ENCODE measurements around the gene GATA3. TPM values are rescaled to one million over a fixed set of nuclear protein-coding genes. Genes with fewer than 3 reads are reported as not detected.

The GATA3 gene
- total RNA-seq: under 1 TPM in 1 of 4 donors, not detected in 3; 0.60 TPM

DNA sequence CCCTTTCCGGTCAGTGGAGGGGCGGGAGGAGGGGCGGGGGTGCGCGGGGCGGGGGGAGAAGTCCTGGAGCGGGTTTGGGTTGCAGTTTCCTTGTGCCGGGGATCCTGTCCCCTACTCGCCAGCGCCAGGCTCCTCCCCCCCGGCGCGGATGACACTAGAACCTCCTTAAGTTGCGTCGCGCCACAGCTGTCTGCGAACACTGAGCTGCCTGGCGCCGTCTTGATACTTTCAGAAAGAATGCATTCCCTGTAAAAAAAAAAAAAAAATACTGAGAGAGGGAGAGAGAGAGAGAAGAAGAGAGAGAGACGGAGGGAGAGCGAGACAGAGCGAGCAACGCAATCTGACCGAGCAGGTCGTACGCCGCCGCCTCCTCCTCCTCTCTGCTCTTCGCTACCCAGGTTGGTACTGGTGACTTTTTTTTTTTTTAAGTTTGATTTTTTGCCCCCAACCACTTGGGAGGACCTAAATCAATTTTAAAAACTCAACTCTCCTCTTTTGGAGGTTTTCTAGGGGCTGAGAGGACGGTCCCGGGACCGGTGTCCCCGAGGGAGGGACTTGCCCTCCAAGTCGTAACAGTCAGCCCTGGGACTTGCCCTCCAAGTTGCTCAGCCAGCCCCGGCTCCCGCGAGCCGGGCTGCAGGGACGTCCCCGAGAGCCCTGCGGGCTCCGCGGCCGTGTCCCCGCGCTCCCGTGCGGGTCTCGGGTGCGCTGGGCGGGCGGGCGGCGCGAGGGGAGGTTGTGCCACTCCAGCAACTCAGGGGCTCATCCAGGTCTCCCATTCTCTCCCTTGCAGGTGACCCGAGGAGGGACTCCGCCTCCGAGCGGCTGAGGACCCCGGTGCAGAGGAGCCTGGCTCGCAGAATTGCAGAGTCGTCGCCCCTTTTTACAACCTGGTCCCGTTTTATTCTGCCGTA lies at the start of gene GATA3:
GATA3 (plus strand) TSS at position 195 of the 914 bp plus-strand sequence. CDS start 968 bp downstream, outside the sequence.
- Histone ChIP-seq H3K27ac (peak within 1 kb of the TSS in 1 of 4 donors; percentile 22), H3K4me3 (peak within 1 kb of the TSS; percentile 16 to 49 (median 30)), H3K9me3 (no peaks in the 10 kb centered on the region), H3K4me1 (peaks cover 0 to 76% (median 47%) of the 10 kb centered on the region in 4 donors), H3K27me3 (peaks cover 5 to 100% of the 10 kb centered on the region in 2 donors), H3K36me3 (no peaks in the 10 kb centered on the region)
- DNase-seq (ENCODE audit: low spot score in 2 of 2): no peak
- TF ChIP-seq POLR2A (IDR thresholded peaks at IDR 0.05) (no peak), EP300 (IDR thresholded peaks at IDR 0.05) (no peak)
- TF ChIP-seq, protein P1, sequence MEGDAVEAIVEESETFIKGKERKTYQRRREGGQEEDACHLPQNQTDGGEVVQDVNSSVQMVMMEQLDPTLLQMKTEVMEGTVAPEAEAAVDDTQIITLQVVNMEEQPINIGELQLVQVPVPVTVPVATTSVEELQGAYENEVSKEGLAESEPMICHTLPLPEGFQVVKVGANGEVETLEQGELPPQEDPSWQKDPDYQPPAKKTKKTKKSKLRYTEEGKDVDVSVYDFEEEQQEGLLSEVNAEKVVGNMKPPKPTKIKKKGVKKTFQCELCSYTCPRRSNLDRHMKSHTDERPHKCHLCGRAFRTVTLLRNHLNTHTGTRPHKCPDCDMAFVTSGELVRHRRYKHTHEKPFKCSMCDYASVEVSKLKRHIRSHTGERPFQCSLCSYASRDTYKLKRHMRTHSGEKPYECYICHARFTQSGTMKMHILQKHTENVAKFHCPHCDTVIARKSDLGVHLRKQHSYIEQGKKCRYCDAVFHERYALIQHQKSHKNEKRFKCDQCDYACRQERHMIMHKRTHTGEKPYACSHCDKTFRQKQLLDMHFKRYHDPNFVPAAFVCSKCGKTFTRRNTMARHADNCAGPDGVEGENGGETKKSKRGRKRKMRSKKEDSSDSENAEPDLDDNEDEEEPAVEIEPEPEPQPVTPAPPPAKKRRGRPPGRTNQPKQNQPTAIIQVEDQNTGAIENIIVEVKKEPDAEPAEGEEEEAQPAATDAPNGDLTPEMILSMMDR (IDR thresholded peaks at IDR 0.05): no peak
- 2 to 4% methylated on average over 45 to 54 of the region's 65 CpGs for WGBS, 2 donors

DNA sequence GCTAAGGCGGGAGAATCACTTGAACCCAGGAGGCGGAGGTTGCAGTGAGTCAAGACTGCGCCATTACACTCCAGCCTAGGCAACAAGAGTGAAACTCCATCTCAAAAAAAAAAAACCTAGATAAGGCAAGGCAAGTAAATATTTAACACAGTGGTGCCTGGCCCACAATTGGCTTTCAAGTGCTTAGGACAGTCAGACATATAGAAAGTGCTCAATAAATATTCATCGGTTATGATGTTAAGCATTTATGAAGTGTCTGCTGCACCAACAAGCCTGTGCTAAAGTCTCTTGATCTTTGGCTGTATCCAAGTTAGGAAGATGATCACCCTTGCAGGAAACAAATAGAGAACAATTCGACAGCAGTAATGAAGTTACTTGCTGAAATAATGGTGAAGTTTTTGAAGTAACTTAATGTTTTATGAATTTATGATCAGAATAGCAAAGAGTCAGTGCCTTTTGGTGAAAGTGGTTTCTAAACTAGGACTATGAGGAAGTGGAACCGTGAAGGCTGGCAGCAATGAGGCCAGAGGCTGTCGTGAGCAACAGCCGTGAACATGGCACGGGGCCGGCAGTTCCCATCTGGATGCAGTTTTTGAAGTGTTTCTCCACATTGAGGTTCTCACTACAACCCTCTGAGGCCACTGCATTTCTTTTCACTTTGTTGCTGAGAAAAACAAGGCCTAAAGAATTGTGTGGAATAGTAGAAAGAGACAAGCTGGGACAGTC lies 48.1 kb upstream of the GATA3 start:
- peaks cover 0 to 79% (median 12%) of the 10 kb centered on the region in 3 donors for H3K36me3 ChIP-seq
- peaks cover 0 to 24% (median 10%) of the 10 kb centered on the region in 4 donors for H3K9me3 ChIP-seq
- TF ChIP-seq, protein P1 (IDR thresholded peaks at IDR 0.05): no peak
- TF ChIP-seq POLR2A (IDR thresholded peaks at IDR 0.05) (no peak), EP300 (IDR thresholded peaks at IDR 0.05) (no peak)
- no peak overlapping the region for H3K27ac ChIP-seq
- no peaks in the 10 kb centered on the region for H3K27me3 ChIP-seq
- 83 to 84% methylated on average over 10 of the region's 10 CpGs for WGBS, 2 donors
- no peak overlapping the region for H3K4me3 ChIP-seq
- DNase-seq (ENCODE audit: low spot score in 2 of 2): no peak
- no peaks in the 10 kb centered on the region for H3K4me1 ChIP-seq

DNA sequence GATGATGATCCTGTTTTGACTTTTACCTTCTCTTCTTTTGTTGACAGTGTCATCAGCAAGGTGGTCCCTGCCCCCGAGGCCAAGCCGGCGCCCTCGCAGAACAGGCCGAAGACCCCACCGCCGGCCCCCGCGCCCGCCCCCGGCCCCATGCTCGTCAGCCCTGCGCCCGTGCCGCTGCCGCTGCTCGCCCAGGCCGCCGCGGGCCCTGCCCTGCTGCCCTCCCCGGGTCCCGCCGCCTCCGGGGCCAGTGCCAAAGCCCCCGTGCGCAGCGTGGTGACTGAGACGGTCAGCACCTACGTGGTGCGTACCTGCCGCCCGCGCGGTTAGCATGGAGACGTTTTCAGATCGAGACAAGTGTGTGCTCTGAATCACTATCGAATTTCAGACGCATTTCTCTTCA lies 45.5 kb upstream of the GATA3 start:
- Histone ChIP-seq H3K27ac (no peak overlapping the region), H3K36me3 (peaks cover 0 to 75% (median 12%) of the 10 kb centered on the region in 3 donors), H3K9me3 (peaks cover 0 to 12% (median 3%) of the 10 kb centered on the region in 4 donors), H3K27me3 (no peaks in the 10 kb centered on the region), H3K4me1 (no peaks in the 10 kb centered on the region), H3K4me3 (no peak overlapping the region)
- no peak for DNase-seq (ENCODE audit: low spot score in 2 of 2)
- no peak for TF ChIP-seq POLR2A (IDR thresholded peaks at IDR 0.05)
- 95 to 97% methylated on average over 38 of the region's 38 CpGs for WGBS, 2 donors

DNA sequence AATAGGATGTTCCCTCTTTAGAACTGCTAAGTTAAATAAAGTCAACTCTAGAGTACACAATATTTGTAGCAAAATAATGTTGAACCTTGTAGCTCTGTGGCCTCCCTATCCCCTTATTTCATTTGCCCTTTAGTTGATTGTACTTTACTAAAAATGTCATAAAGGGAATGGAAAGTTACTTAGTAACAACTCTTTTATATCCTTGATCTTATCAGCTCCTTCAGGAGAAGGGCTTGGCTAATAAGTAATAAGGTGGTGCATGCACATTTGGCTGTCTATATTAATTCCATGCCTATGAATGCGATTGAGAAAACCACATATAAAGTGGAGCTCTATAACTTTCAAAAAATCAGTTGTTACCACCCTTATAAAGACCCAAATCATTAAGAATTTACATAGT lies 41.5 kb upstream of the GATA3 start:
- H3K4me3 ChIP-seq: no peak overlapping the region
- H3K27ac ChIP-seq: no peak overlapping the region
- 100% methylated on average over 1 of the region's 1 CpG for WGBS, 2 donors
- TF ChIP-seq EP300 (IDR thresholded peaks at IDR 0.05) (no peak), POLR2A (IDR thresholded peaks at IDR 0.05) (no peak)
- TF ChIP-seq, protein P1 (IDR thresholded peaks at IDR 0.05): no peak
- H3K36me3 ChIP-seq: peaks cover 0 to 64% (median 22%) of the 10 kb centered on the region in 3 donors
- DNase-seq (ENCODE audit: low spot score in 2 of 2): no peak
- H3K27me3 ChIP-seq: no peaks in the 10 kb centered on the region
- H3K9me3 ChIP-seq: no peaks in the 10 kb centered on the region
- H3K4me1 ChIP-seq: no peaks in the 10 kb centered on the region

DNA sequence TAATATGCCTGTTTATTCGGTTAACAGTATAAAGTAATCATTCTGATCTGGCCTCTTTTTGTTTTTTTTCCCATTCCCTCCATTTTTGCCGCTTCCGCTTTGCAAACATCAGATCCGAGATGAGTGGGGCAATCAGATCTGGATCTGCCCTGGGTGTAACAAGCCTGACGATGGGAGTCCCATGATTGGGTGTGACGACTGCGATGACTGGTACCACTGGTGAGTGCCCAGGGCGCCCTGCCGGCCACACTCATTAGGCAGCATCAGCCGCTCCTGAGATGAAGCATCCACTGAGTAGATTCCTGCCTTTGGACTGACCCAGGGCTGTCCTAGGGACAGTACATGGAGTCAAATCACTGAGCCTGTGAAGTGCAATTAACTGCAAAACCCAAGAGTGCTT lies 40.9 kb upstream of the GATA3 start:
- TF ChIP-seq, protein P1 (IDR thresholded peaks at IDR 0.05): no peak
- no peak for TF ChIP-seq POLR2A (IDR thresholded peaks at IDR 0.05)
- TF ChIP-seq EP300 (IDR thresholded peaks at IDR 0.05): no peak
- whole genome bisulfite sequencing, 2 donors: 96% methylated on average over 10 of the region's 10 CpGs
- Histone ChIP-seq H3K36me3 (peaks cover 0 to 58% (median 22%) of the 10 kb centered on the region in 3 donors), H3K4me1 (no peaks in the 10 kb centered on the region), H3K27ac (no peak overlapping the region), H3K27me3 (no peaks in the 10 kb centered on the region), H3K9me3 (no peaks in the 10 kb centered on the region), H3K4me3 (no peak overlapping the region)
- no peak for DNase-seq (ENCODE audit: low spot score in 2 of 2)
